Neural crest cell (in vitro differentiated cells): ENCODE results near the gene E2F3. TPM values are rescaled to one million over a fixed set of nuclear protein-coding genes. Genes with fewer than 3 reads are reported as not detected.

Experiments
- DNase-seq: peaks from one replicate; pipeline ENCODE4 v3.0.0; 2021; ENCODE audit warnings: low read depth, mixed read lengths, low spot score
- H3K27ac Mint-ChIP-seq: one replicate; pipeline ENCODE4 v1.8.0; 2021; ENCODE audit warnings: mild to moderate bottlenecking, mixed read lengths; ENCODE audit not compliant: unreplicated experiment
- H3K27me3 Mint-ChIP-seq: 2 replicates; pipeline ENCODE4 v1.8.0; 2021; ENCODE audit warnings: low read depth, mild to moderate bottlenecking, mixed read lengths
- H3K36me3 Mint-ChIP-seq: 2 replicates; pipeline ENCODE4 v1.8.0; 2021; ENCODE audit warnings: low read depth, mild to moderate bottlenecking, mixed read lengths
- H3K4me1 Mint-ChIP-seq: 2 replicates; pipeline ENCODE4 v1.8.0; 2021; ENCODE audit warnings: mixed read lengths
- H3K4me3 Mint-ChIP-seq: one replicate; pipeline ENCODE4 v1.8.0; 2021; ENCODE audit warnings: mild to moderate bottlenecking, mixed read lengths
- H3K9me3 Mint-ChIP-seq: 2 replicates; pipeline ENCODE4 v1.8.0; 2021; ENCODE audit warnings: mixed read lengths
- total RNA-seq: library from RNA; stranded (reverse); gene quantifications from 2 replicates; pipeline ENCODE4 v1.2.1, GENCODE V29; 2021
- TF ChIP-seq, protein P1 (sequence below): fragments of 200-600 bp; sonication (generic); conservative IDR thresholded peaks from 2 replicates; pipeline ENCODE4 v1.5.0; 2021; ENCODE audit warnings: antibody characterized with exemption, mild to moderate bottlenecking

Gene E2F3
- total RNA-seq, 1 donor from 2014 or later = 43.8 TPM

DNA sequence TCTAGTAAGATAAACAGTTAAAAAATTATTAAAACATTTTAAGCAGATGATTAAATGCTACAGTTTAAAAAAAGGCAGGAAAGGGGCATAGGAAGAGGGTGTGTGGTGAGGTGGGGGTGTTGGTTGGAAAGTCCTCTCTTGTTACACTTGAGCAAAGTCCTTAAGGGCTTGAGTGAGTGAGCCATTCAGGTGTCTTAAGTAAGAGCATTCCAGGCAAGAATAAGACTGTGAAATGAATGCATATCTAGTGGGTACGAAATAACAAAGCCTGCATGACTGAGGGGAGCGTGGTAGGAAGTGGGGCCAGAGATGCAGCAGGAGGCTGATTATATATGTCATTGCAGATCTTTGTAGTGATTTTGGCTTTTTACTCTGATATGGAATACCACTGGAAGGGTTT lies 137.7 kb downstream of the E2F3 start:
- TF ChIP-seq, protein P1, sequence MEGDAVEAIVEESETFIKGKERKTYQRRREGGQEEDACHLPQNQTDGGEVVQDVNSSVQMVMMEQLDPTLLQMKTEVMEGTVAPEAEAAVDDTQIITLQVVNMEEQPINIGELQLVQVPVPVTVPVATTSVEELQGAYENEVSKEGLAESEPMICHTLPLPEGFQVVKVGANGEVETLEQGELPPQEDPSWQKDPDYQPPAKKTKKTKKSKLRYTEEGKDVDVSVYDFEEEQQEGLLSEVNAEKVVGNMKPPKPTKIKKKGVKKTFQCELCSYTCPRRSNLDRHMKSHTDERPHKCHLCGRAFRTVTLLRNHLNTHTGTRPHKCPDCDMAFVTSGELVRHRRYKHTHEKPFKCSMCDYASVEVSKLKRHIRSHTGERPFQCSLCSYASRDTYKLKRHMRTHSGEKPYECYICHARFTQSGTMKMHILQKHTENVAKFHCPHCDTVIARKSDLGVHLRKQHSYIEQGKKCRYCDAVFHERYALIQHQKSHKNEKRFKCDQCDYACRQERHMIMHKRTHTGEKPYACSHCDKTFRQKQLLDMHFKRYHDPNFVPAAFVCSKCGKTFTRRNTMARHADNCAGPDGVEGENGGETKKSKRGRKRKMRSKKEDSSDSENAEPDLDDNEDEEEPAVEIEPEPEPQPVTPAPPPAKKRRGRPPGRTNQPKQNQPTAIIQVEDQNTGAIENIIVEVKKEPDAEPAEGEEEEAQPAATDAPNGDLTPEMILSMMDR = no peak
- Mint-ChIP-seq H3K27ac (no peak overlapping the region), H3K4me3 (no peak overlapping the region), H3K36me3 (peaks cover 17% of the 10 kb centered on the region), H3K27me3 (peaks cover 2% of the 10 kb centered on the region), H3K9me3 (no peaks in the 10 kb centered on the region), H3K4me1 (peaks cover 20% of the 10 kb centered on the region)
- DNase-seq = no peak

DNA sequence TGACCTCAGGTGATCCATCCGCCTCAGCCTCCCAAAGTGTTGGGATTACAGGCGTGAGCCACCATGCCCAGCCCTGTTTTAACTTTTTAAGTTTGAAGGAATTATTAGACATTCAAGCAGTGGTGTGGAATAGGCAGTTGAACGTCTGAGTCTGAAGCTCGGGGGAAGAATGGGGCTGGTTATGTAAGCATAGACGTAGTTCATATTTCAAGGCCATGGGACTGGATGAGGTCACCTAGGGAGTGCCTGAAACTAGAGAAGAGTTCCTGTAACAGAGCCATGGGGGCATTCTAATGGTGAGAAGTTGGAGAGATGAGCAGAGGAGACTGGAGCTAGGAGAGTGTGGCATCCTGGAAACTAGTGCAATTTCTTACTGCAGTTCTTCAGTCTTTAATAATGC lies 139.0 kb downstream of the E2F3 start:
- Mint-ChIP-seq H3K9me3 (peaks cover 2% of the 10 kb centered on the region), H3K27me3 (no peaks in the 10 kb centered on the region), H3K4me3 (no peak overlapping the region), H3K27ac (no peak overlapping the region), H3K4me1 (peaks cover 8% of the 10 kb centered on the region), H3K36me3 (peaks cover 23% of the 10 kb centered on the region)
- TF ChIP-seq, protein P1 = no peak
- no peak for DNase-seq

DNA sequence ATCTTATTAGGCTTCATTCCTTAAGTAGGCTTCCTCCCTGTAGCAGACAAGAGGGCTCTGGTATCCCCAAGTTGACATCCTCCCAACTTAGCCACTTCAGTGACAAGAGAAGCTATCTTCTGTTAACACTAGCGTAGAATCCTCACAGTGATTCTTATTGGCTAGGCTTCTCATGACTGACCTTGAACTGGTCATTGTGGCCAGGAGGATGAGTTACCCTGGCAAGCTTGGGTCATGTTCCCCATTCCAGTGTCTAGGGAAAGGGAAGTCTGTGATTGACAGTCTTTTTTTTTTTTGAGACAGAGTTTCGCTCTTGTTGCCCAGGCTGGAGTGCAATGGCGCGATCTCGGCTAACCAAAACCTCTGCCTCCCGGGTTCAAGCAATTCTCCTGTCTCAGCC lies 139.7 kb downstream of the E2F3 start:
- H3K27me3 Mint-ChIP-seq = no peaks in the 10 kb centered on the region
- H3K36me3 Mint-ChIP-seq = peaks cover 26% of the 10 kb centered on the region
- DNase-seq = no peak
- peaks cover 4% of the 10 kb centered on the region for H3K9me3 Mint-ChIP-seq
- TF ChIP-seq, protein P1 = no peak
- H3K4me3 Mint-ChIP-seq = no peak overlapping the region
- peaks cover 2% of the 10 kb centered on the region for H3K4me1 Mint-ChIP-seq
- no peak overlapping the region for H3K27ac Mint-ChIP-seq

DNA sequence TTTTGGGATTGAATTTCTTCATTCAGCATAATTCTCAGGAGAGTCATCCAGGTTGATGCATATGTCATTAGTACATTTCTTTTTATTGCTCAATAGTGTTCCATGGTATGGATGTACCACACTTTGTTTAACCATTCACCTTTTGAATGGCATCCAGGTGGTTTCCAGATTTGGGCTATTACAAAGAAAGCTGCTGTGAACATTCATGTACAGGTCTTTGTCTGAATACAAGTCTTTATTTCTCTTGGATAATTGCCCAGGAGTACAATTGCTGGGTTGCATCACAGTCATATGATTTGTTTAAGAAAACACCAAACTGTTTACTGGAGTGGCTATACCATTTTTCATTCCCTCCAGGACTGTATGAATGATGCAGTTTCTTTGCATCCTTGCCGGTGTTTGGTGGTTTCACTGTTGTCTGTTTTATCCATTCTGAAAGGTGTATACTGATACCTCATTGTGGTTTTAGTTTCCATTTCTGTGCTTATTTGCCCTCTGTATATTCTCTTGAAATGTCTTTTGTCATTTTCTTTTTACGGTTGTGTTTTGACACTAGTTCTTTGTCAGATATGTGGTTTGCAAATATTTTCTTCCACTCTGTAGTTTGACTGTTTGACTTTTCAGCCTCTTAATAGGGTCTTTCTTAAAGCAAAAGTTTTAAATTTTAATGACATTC lies 141.4 kb downstream of the E2F3 start:
- Mint-ChIP-seq H3K9me3 (peaks cover 4% of the 10 kb centered on the region), H3K27ac (no peak overlapping the region)
- TF ChIP-seq, protein P1 = no peak

More for the DNA sequence above, 141.4 kb downstream of the E2F3 start:
- Mint-ChIP-seq H3K27me3 (no peaks in the 10 kb centered on the region), H3K36me3 (peaks cover 31% of the 10 kb centered on the region), H3K4me1 (no peaks in the 10 kb centered on the region), H3K4me3 (no peak overlapping the region)
- DNase-seq = no peak

Other genes with a start within 250 kb of the E2F3 start
- gene MBOAT1, start 189.4 kb upstream of the E2F3 start, total RNA-seq = 11.4 and 12.0 TPM in 2 replicates
- 25.4 and 25.9 TPM in 2 replicates for gene CDKAL1, start 132.6 kb downstream of the E2F3 start, total RNA-seq